Measurements from ENCODE around the gene TMEM174.
"Not testable (repeated sequence)": the region's sequence is repeated elsewhere in the genome, so short reads cannot be mapped to it uniquely, and the experiment has no call there.

GRCh38 chr5:73209075-73209474 is 36.1 kb downstream of the TMEM174 start:
- not testable (repeated sequence) for TF ChIP-seq CTCF (conservative IDR thresholded peaks at IDR 0.05; ENCODE audit: low read depth, low read length); POLR2A (IDR thresholded peaks at IDR 0.05; ENCODE audit: low read depth, low read length); BHLHE40 (IDR thresholded peaks at IDR 0.05; ENCODE audit: low read depth, low read length); SMC3 (IDR thresholded peaks at IDR 0.05; ENCODE audit: low read depth, low read length); RCOR1 (IDR thresholded peaks at IDR 0.05; ENCODE audit: insufficient replicate concordance, low read length); NFE2L2 (IDR thresholded peaks at IDR 0.05; ENCODE audit: low read depth, low read length); CEBPB (IDR thresholded peaks at IDR 0.05; ENCODE audit: low read depth, low read length); MAZ (IDR thresholded peaks at IDR 0.05; ENCODE audit: borderline replicate concordance, low read depth, low read length); FOS (IDR thresholded peaks at IDR 0.05; ENCODE audit: low read depth, low read length); RAD21 (IDR thresholded peaks at IDR 0.05; ENCODE audit: low read length); CHD1 (IDR thresholded peaks at IDR 0.05; ENCODE audit: low read depth, low read length); RFX5 (IDR thresholded peaks at IDR 0.05; ENCODE audit: low read depth, low read length)

All from IMR-90 (cell line).